ENCODE results near the gene RPS3. TPM values are rescaled to one million over a fixed set of nuclear protein-coding genes. Genes with fewer than 3 reads are reported as not detected.
A peak's percentile ranks its signal among the peaks of the same experiment; 100 is the strongest.

The RPS3 gene
- polyA plus RNA-seq, 1 experiment = 3,250 TPM

- CTCF ChIA-PET = no interaction called here
- POLR2A ChIA-PET = no interaction called here
- no peak overlapping the region for H3K27ac ChIP-seq (ENCODE audit: low read depth, low read length)
- DNase-seq (ENCODE audit: low read depth, low spot score) = no peak
- no peak overlapping the region for H3K4me3 ChIP-seq (ENCODE audit: low read depth, low read length)
- TF ChIP-seq CTCF (IDR thresholded peaks at IDR 0.05; ENCODE audit: low read depth, low read length) = no peak
- H3K27me3 ChIP-seq (ENCODE audit: control insufficient read depth, insufficient read depth, low read length) = peaks cover 28% of the 10 kb centered on the region
- peaks cover 10% of the 10 kb centered on the region for H3K9me3 ChIP-seq (ENCODE audit: control insufficient read depth, insufficient read depth, low read length)
Measured at GRCh38 chr11:75450236-75450635, 50.9 kb downstream of the RPS3 start.

- H3K27ac ChIP-seq (ENCODE audit: low read depth, low read length) = no peak overlapping the region
- H3K9me3 ChIP-seq (ENCODE audit: control insufficient read depth, insufficient read depth, low read length) = peaks cover 10% of the 10 kb centered on the region
- no peak for DNase-seq (ENCODE audit: low read depth, low spot score)
- peaks cover 28% of the 10 kb centered on the region for H3K27me3 ChIP-seq (ENCODE audit: control insufficient read depth, insufficient read depth, low read length)
- TF ChIP-seq CTCF (IDR thresholded peaks at IDR 0.05; ENCODE audit: low read depth, low read length) = peak; percentile 49
- POLR2A ChIA-PET = no interaction called here
- H3K4me3 ChIP-seq (ENCODE audit: low read depth, low read length) = no peak overlapping the region
- CTCF ChIA-PET = interaction anchor here (0.7 to 0.9 kb wide), 2 partner anchors 25 to 72 kb away, joined by 3 to 5 read pairs; no protein-coding TSS in a partner anchor
Measured at GRCh38 chr11:75450826-75451821, 51.8 kb downstream of the RPS3 start.

GRCh38 chr11:75453916-75454655 lies 54.8 kb downstream of the RPS3 start:
- POLR2A ChIA-PET = no interaction called here

GRCh38 chr11:75454987-75455386 lies 55.7 kb downstream of the RPS3 start:
- ChIA-PET POLR2A (no interaction called here), CTCF (interaction anchor here (0.9 to 1.7 kb wide), 5 partner anchors 9 to 78 kb away, joined by 3 to 7 read pairs (median 3); no protein-coding TSS in a partner anchor)
- peaks cover 14% of the 10 kb centered on the region for H3K27me3 ChIP-seq (ENCODE audit: control insufficient read depth, insufficient read depth, low read length)
- TF ChIP-seq CTCF (IDR thresholded peaks at IDR 0.05; ENCODE audit: low read depth, low read length) = no peak
- peaks cover 10% of the 10 kb centered on the region for H3K9me3 ChIP-seq (ENCODE audit: control insufficient read depth, insufficient read depth, low read length)
- no peak overlapping the region for H3K4me3 ChIP-seq (ENCODE audit: low read depth, low read length)
- H3K27ac ChIP-seq (ENCODE audit: low read depth, low read length) = no peak overlapping the region
- DNase-seq (ENCODE audit: low read depth, low spot score) = no peak

More at GRCh38 chr11:75453916-75454655, 54.8 kb downstream of the RPS3 start:
- Histone ChIP-seq H3K27me3 (ENCODE audit: control insufficient read depth, insufficient read depth, low read length) (peaks cover 16% of the 10 kb centered on the region), H3K27ac (ENCODE audit: low read depth, low read length) (no peak overlapping the region), H3K4me3 (ENCODE audit: low read depth, low read length) (no peak overlapping the region), H3K9me3 (ENCODE audit: control insufficient read depth, insufficient read depth, low read length) (peaks cover 10% of the 10 kb centered on the region)
- no peak for TF ChIP-seq CTCF (IDR thresholded peaks at IDR 0.05; ENCODE audit: low read depth, low read length)
- DNase-seq (ENCODE audit: low read depth, low spot score) = peak; percentile 32
- CTCF ChIA-PET = interaction anchor here (0.8 to 1.7 kb wide), 5 partner anchors 9 to 78 kb away, joined by 3 to 7 read pairs (median 3); no protein-coding TSS in a partner anchor

Small RNAs within 50 kb of the gene (small RNA-seq; reads per million reads assigned to genes)
- gene SNORD15A (ENCODE audit: insufficient read length, low read depth) (not detected), gene SNORD15B (ENCODE audit: insufficient read length, low read depth) (104 reads per million, percentile 88 among the genes with 10 or more reads in this experiment)

Other genes starting within 250 kb of the RPS3 start
- not detected in 2 replicates for gene SLCO2B1, start 248.4 kb upstream of the RPS3 start, polyA plus RNA-seq (2011; rRNA removed)
- gene TPBGL, start 158.7 kb upstream of the RPS3 start, polyA plus RNA-seq (2011; rRNA removed) = 0.02 TPM in 1 of 2 replicates, not detected in the other
- gene ARRB1, start 47.9 kb upstream of the RPS3 start, polyA plus RNA-seq (2011; rRNA removed) = 36.9 and 43.8 TPM in 2 replicates
- 0.81 and 1.0 TPM in 2 replicates for gene KLHL35, start 33.7 kb downstream of the RPS3 start, polyA plus RNA-seq (2011; rRNA removed)
- gene GDPD5, start 126.4 kb downstream of the RPS3 start, polyA plus RNA-seq (2011; rRNA removed) = 1.4 and 1.9 TPM in 2 replicates
- 881 and 1,147 TPM in 2 replicates for gene SERPINH1, start 162.7 kb downstream of the RPS3 start, polyA plus RNA-seq (2011; rRNA removed)